GM10248 (cell line): ENCODE measurements around the gene PRR20D.
"Not testable (repeated sequence)": the region's sequence is repeated elsewhere in the genome, so short reads cannot be mapped to it uniquely, and the experiment has no call there.

Experiments
- CTCF ChIA-PET: fragments of 300-600 bp; sonication (Branson Sonifier 250); formaldehyde crosslinking; extraction: SDS; loops from one replicate; lab custom pipeline; 2021; ENCODE audit warnings: antibody characterized with exemption; lab: Yijun Ruan, JAX
- POLR2A ChIA-PET: fragments of 350-650 bp; sonication (Branson Sonifier 250); formaldehyde crosslinking; extraction: SDS; loops from one replicate; lab custom pipeline; 2020; ENCODE audit warnings: antibody characterized with exemption; lab: Yijun Ruan, JAX
- DNase-seq: peaks from one replicate; pipeline ENCODE4 v3.0.0; 2012; ENCODE audit errors: extremely low spot score
- TF ChIP-seq, protein P1 (sequence below): IDR thresholded peaks from 2 replicates; pipeline ENCODE4 v1.5.1; 2012; ENCODE audit warnings: mild to moderate bottlenecking, low read depth; ENCODE audit errors: extremely low read depth, missing control alignments, control extremely low read depth

The PRR20D gene

GRCh38 chr13:57160332-57160731, at the start of gene PRR20D:
PRR20D (plus strand) TSS chr13:57160632; CDS start chr13:57161019, 387 bp downstream.
- CTCF ChIA-PET, DNase-seq, POLR2A ChIA-PET: not testable (repeated sequence)

DNA sequence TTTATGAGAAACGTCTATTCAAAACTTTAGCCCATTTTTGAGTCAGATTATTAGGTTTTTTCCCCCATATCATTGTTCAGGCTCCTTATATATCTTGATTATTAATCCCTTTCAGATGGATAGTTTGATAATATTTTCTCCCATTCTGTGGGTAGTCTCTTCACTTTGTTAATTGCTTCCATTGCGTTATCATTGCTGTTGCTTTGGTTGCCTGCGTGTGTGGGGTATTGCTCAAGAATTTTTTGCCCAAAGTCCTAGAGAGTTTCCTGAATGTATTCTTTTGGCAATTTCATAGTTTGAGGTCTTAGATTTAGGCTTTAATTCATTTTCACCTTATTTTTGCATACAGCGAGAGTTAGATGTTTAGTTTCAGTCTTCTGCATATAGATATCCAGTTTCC, 45.5 kb upstream of the PRR20D start:
- DNase-seq: no peak
- POLR2A ChIA-PET: no interaction called here
- TF ChIP-seq, protein P1, sequence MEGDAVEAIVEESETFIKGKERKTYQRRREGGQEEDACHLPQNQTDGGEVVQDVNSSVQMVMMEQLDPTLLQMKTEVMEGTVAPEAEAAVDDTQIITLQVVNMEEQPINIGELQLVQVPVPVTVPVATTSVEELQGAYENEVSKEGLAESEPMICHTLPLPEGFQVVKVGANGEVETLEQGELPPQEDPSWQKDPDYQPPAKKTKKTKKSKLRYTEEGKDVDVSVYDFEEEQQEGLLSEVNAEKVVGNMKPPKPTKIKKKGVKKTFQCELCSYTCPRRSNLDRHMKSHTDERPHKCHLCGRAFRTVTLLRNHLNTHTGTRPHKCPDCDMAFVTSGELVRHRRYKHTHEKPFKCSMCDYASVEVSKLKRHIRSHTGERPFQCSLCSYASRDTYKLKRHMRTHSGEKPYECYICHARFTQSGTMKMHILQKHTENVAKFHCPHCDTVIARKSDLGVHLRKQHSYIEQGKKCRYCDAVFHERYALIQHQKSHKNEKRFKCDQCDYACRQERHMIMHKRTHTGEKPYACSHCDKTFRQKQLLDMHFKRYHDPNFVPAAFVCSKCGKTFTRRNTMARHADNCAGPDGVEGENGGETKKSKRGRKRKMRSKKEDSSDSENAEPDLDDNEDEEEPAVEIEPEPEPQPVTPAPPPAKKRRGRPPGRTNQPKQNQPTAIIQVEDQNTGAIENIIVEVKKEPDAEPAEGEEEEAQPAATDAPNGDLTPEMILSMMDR: no peak
- CTCF ChIA-PET: no interaction called here

- no peak for DNase-seq
- ChIA-PET POLR2A (no interaction called here), CTCF (no interaction called here)
- TF ChIP-seq, protein P1: no peak
Measured at GRCh38 chr13:57123681-57124080, 36.8 kb upstream of the PRR20D start.

DNA sequence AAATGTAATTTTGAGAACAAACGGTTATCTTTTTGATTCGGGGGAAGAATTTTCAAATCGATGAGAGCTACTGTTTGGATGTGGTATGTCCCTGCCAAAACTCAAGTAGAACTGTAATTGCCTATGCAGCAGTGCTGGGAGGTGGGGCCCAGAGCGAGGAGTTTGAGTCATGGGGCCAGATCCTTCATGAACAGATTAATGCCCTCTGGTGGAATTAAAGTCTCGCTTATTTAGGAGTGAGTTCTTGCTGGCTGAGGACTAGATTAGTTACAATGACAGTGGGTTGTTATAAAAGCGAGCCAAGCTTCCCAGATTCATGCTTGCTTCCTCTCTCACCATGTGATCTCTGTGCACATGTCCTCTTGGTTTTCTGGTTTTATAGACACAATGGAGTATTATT, 31.5 kb upstream of the PRR20D start:
- TF ChIP-seq, protein P1: no peak
- POLR2A ChIA-PET: no interaction called here
- CTCF ChIA-PET: interaction anchor here (0.9 kb wide), 1 partner anchor 10 kb away, joined by 3 read pairs; no protein-coding TSS in a partner anchor
- no peak for DNase-seq

GRCh38 chr13:57136093-57136492, 24.3 kb upstream of the PRR20D start:
- DNase-seq: no peak
- ChIA-PET POLR2A (no interaction called here), CTCF (no interaction called here)
- TF ChIP-seq, protein P1: no peak

DNA sequence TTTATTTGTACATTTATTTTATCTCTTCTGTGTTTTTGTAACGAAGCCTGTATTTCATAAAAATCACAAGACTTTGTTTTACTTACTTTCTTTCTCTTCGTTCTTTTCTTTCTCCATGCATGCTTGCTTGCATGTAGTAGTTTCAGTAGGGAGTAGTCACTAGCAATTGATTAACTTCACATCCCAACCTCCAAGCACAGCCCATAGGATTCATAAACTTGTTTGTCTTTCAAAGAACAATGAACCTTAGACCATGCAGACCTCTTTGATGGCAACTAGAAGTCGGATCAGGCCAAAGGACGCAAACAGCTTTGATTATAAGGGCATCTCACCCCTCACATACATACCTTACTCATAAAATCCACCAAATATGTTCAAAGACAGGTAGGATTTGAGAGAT, 22.8 kb upstream of the PRR20D start:
- ChIA-PET POLR2A (no interaction called here), CTCF (no interaction called here)
- TF ChIP-seq, protein P1: no peak
- no peak for DNase-seq

- CTCF ChIA-PET: no interaction called here
- DNase-seq: no peak
- TF ChIP-seq, protein P1: no peak
- POLR2A ChIA-PET: no interaction called here
Measured at GRCh38 chr13:57138988-57139387, 21.4 kb upstream of the PRR20D start.

GRCh38 chr13:57139781-57140180, 20.7 kb upstream of the PRR20D start:
- DNase-seq: not testable (repeated sequence)

GRCh38 chr13:57140235-57140968, 20.0 kb upstream of the PRR20D start, which contains the start of gene PRR20A:
PRR20A (plus strand) TSS chr13:57140918; CDS start chr13:57141305, 387 bp downstream.
- POLR2A ChIA-PET, DNase-seq, CTCF ChIA-PET: not testable (repeated sequence)

More at GRCh38 chr13:57139781-57140180, 20.7 kb upstream of the PRR20D start:
- POLR2A ChIA-PET, CTCF ChIA-PET: not testable (repeated sequence)

- CTCF ChIA-PET, DNase-seq, POLR2A ChIA-PET: not testable (repeated sequence)
Measured at GRCh38 chr13:57147188-57147587, 13.2 kb upstream of the PRR20D start, which contains the start of gene PRR20B. PRR20B (plus strand) TSS chr13:57147488; CDS start chr13:57147875, 387 bp downstream.
